HG02884 (cell line): ENCODE measurements around the gene TMEM164.
A peak's percentile ranks its signal among the peaks of the same experiment; 100 is the strongest.
"Not testable (repeated sequence)": the region's sequence is repeated elsewhere in the genome, so short reads cannot be mapped to it uniquely, and the experiment has no call there.

ENCODE experiments used
- ATAC-seq: cut with Tn5 transposase; IDR thresholded peaks from one replicate; pipeline ENCODE4 v1.9.1; 2021; ENCODE audit warnings: mild to moderate bottlenecking, moderate library complexity; ENCODE audit not compliant: unreplicated experiment

The TMEM164 gene

GRCh38 chrX:110123331-110123782, 120.4 kb downstream of the TMEM164 start:
- no peak for ATAC-seq

- ATAC-seq, result no peak
These were observed 122.7 kb downstream of the TMEM164 start for GRCh38 chrX:110125446-110126162.

GRCh38 chrX:110131031-110131430, 128.1 kb downstream of the TMEM164 start:
- no peak for ATAC-seq

GRCh38 chrX:110132450-110133114, 129.7 kb downstream of the TMEM164 start:
- ATAC-seq, result peak; percentile 65

- ATAC-seq, result peak; percentile 64
These were observed 130.9 kb downstream of the TMEM164 start for GRCh38 chrX:110133735-110134370.

GRCh38 chrX:110135618-110136017, 132.7 kb downstream of the TMEM164 start:
- no peak for ATAC-seq

- ATAC-seq, result no peak
These were observed 133.2 kb downstream of the TMEM164 start for GRCh38 chrX:110136136-110136535.

- ATAC-seq, result no peak
These were observed 135.6 kb downstream of the TMEM164 start for GRCh38 chrX:110138557-110138956.

GRCh38 chrX:110139172-110139571, 136.3 kb downstream of the TMEM164 start:
- no peak for ATAC-seq

GRCh38 chrX:110142096-110142495, 139.2 kb downstream of the TMEM164 start:
- no peak for ATAC-seq

GRCh38 chrX:110143454-110144210, 140.7 kb downstream of the TMEM164 start:
- ATAC-seq, result no peak

- ATAC-seq, result no peak
These were observed 142.4 kb downstream of the TMEM164 start for GRCh38 chrX:110145311-110145710.

- no peak for ATAC-seq
These were observed 142.9 kb downstream of the TMEM164 start for GRCh38 chrX:110145854-110146253.

- no peak for ATAC-seq
These were observed 143.6 kb downstream of the TMEM164 start for GRCh38 chrX:110146521-110146920.

- ATAC-seq, result no peak
These were observed 150.3 kb downstream of the TMEM164 start for GRCh38 chrX:110153244-110153643.

GRCh38 chrX:110153896-110154295, 151.0 kb downstream of the TMEM164 start:
- ATAC-seq, result no peak

GRCh38 chrX:110154328-110154727, 151.4 kb downstream of the TMEM164 start:
- not testable (repeated sequence) for ATAC-seq

- no peak for ATAC-seq
These were observed 152.8 kb downstream of the TMEM164 start for GRCh38 chrX:110155759-110156158.

- ATAC-seq, result no peak
These were observed 153.3 kb downstream of the TMEM164 start for GRCh38 chrX:110156167-110156754.

GRCh38 chrX:110157444-110157843, 154.5 kb downstream of the TMEM164 start:
- no peak for ATAC-seq

- no peak for ATAC-seq
These were observed 156.3 kb downstream of the TMEM164 start for GRCh38 chrX:110159235-110159634.
